ENCODE measurements around the gene HIF3A. TPM values are rescaled to one million over a fixed set of nuclear protein-coding genes. Genes with fewer than 3 reads are reported as not detected.

HIF3A gene
- total RNA-seq, 4 donors from 2014 or later, result 5.9 to 29.2 (median 13.9) TPM

- in situ Hi-C loops (cut with MboI; ENCODE audit: low sequenced_read_pairs in 4 of 4) (no loop called here), intact Hi-C loops (cut with DNase I; ENCODE audit: low total_unique reads) (no loop called here)
- Histone ChIP-seq H3K27me3 (no peaks in the 10 kb centered on the region), H3K27ac (no peak overlapping the region), H3K4me3 (no peak overlapping the region), H3K9me3 (peaks cover 0 to 3% (median 0%) of the 10 kb centered on the region in 3 donors), H3K36me3 (peaks cover 0 to 15% of the 10 kb centered on the region in 2 donors), H3K4me1 (no peaks in the 10 kb centered on the region)
- no peak for TF ChIP-seq POLR2A (IDR thresholded peaks at IDR 0.05)
- no peak for TF ChIP-seq CTCF (IDR thresholded peaks at IDR 0.05 in 4 of 5, conservative IDR thresholded peaks at IDR 0.05 in 1 of 5)
- ATAC-seq (no peak), DNase-seq (no peak)
Observed at GRCh38 chr19:46330319-46330918, 33.6 kb downstream of the HIF3A start.

GRCh38 chr19:46337487-46337886, 40.6 kb downstream of the HIF3A start:
- DNase-seq (no peak), ATAC-seq (no peak)
- Histone ChIP-seq H3K4me1 (no peaks in the 10 kb centered on the region), H3K4me3 (no peak overlapping the region), H3K36me3 (peaks cover 0 to 12% of the 10 kb centered on the region in 2 donors), H3K9me3 (no peaks in the 10 kb centered on the region), H3K27ac (no peak overlapping the region), H3K27me3 (no peaks in the 10 kb centered on the region)
- TF ChIP-seq POLR2A (IDR thresholded peaks at IDR 0.05) (no peak), CTCF (IDR thresholded peaks at IDR 0.05 in 4 of 5, conservative IDR thresholded peaks at IDR 0.05 in 1 of 5) (no peak)
- in situ Hi-C loops (cut with MboI; ENCODE audit: low sequenced_read_pairs in 4 of 4) (no loop called here), intact Hi-C loops (cut with DNase I; ENCODE audit: low total_unique reads) (no loop called here)

- H3K9me3 ChIP-seq, result no peaks in the 10 kb centered on the region
- no peak overlapping the region for H3K27ac ChIP-seq
- DNase-seq, result no peak
- intact Hi-C loops (cut with DNase I; ENCODE audit: low total_unique reads), result no loop called here
- H3K4me1 ChIP-seq, result no peaks in the 10 kb centered on the region
- H3K27me3 ChIP-seq, result no peaks in the 10 kb centered on the region
- TF ChIP-seq CTCF (IDR thresholded peaks at IDR 0.05 in 4 of 5, conservative IDR thresholded peaks at IDR 0.05 in 1 of 5) (no peak), POLR2A (IDR thresholded peaks at IDR 0.05) (no peak)
- no peak for ATAC-seq
- no peak overlapping the region for H3K4me3 ChIP-seq
- in situ Hi-C loops (cut with MboI; ENCODE audit: low sequenced_read_pairs in 4 of 4), result no loop called here
- peaks cover 0 to 12% of the 10 kb centered on the region in 2 donors for H3K36me3 ChIP-seq
Observed at GRCh38 chr19:46339446-46339845, 42.6 kb downstream of the HIF3A start.

- ATAC-seq (no peak), DNase-seq (no peak)
- Histone ChIP-seq H3K9me3 (no peaks in the 10 kb centered on the region), H3K27me3 (no peaks in the 10 kb centered on the region), H3K27ac (no peak overlapping the region), H3K4me3 (no peak overlapping the region), H3K4me1 (no peaks in the 10 kb centered on the region), H3K36me3 (peaks cover 0 to 12% of the 10 kb centered on the region in 2 donors)
- TF ChIP-seq POLR2A (IDR thresholded peaks at IDR 0.05) (no peak), CTCF (IDR thresholded peaks at IDR 0.05 in 4 of 5, conservative IDR thresholded peaks at IDR 0.05 in 1 of 5) (no peak)
- intact Hi-C loops (cut with DNase I; ENCODE audit: low total_unique reads) (no loop called here), in situ Hi-C loops (cut with MboI; ENCODE audit: low sequenced_read_pairs in 4 of 4) (no loop called here)
Observed at GRCh38 chr19:46340051-46340659, 43.3 kb downstream of the HIF3A start.
